Activated CD4-positive, CD25-positive, alpha-beta regulatory T cell (primary cell): Measurements from ENCODE around the gene DNM2.
"Not testable (repeated sequence)": the region's sequence is repeated elsewhere in the genome, so short reads cannot be mapped to it uniquely, and the experiment has no call there.

Experiments
- DNase-seq, 4 experiments: peaks; one replicate each; lab custom pipeline; 2025; lab: John Stamatoyannopoulos, UW

DNM2 gene

GRCh38 chr19:10817291-10818038 is 99.6 kb downstream of the DNM2 start:
- DNase-seq, result no peak

- no peak for DNase-seq
Measured at GRCh38 chr19:10818301-10819123, 100.6 kb downstream of the DNM2 start.

GRCh38 chr19:10819124-10820060 is 101.5 kb downstream of the DNM2 start:
- no peak for DNase-seq

- DNase-seq, result no peak
Measured at GRCh38 chr19:10820173-10820572, 102.3 kb downstream of the DNM2 start.

- no peak for DNase-seq
Measured at GRCh38 chr19:10823690-10824089, 105.8 kb downstream of the DNM2 start.

GRCh38 chr19:10826231-10826630 is 108.4 kb downstream of the DNM2 start:
- DNase-seq, result no peak

GRCh38 chr19:10826846-10827245 is 109.0 kb downstream of the DNM2 start:
- DNase-seq, result no peak

GRCh38 chr19:10828981-10829821 is 111.3 kb downstream of the DNM2 start:
- DNase-seq, result no peak

- DNase-seq, result no peak
Measured at GRCh38 chr19:10829967-10830366, 112.1 kb downstream of the DNM2 start.

- no peak for DNase-seq
Measured at GRCh38 chr19:10830370-10830769, 112.5 kb downstream of the DNM2 start.

- DNase-seq, result no peak
Measured at GRCh38 chr19:10830931-10831779, 113.3 kb downstream of the DNM2 start.

GRCh38 chr19:10831987-10832938 is 114.4 kb downstream of the DNM2 start:
- DNase-seq, result no peak

- DNase-seq, result no peak
Measured at GRCh38 chr19:10832939-10833296, 115.0 kb downstream of the DNM2 start.

- DNase-seq, result no peak
Measured at GRCh38 chr19:10835089-10835753, 117.3 kb downstream of the DNM2 start.

GRCh38 chr19:10835754-10836478 is 118.0 kb downstream of the DNM2 start, which contains the start of gene TMED1:
Gene TMED1, minus strand, starts transcription at chr19:10836212. Its CDS starts 21 bp downstream, at chr19:10836191.
- peak; percentile 82 to 89 (median 84) for DNase-seq

GRCh38 chr19:10836479-10837330 is 118.8 kb downstream of the DNM2 start:
- peak; percentile 58 to 76 (median 64) for DNase-seq

GRCh38 chr19:10837649-10838048 is 119.8 kb downstream of the DNM2 start:
- DNase-seq, result not testable (repeated sequence)
